HG03565 (cell line): Measurements from ENCODE around the gene PPFIBP2.

Experiments used
- ATAC-seq: cut with Tn5 transposase; IDR thresholded peaks from one replicate; pipeline ENCODE4 v1.9.1; 2021; ENCODE audit warnings: mild to moderate bottlenecking, moderate library complexity; ENCODE audit not compliant: unreplicated experiment

Gene PPFIBP2

GRCh38 chr11:7524462-7525235 is 10.8 kb downstream of the PPFIBP2 start:
- ATAC-seq, result no peak

DNA sequence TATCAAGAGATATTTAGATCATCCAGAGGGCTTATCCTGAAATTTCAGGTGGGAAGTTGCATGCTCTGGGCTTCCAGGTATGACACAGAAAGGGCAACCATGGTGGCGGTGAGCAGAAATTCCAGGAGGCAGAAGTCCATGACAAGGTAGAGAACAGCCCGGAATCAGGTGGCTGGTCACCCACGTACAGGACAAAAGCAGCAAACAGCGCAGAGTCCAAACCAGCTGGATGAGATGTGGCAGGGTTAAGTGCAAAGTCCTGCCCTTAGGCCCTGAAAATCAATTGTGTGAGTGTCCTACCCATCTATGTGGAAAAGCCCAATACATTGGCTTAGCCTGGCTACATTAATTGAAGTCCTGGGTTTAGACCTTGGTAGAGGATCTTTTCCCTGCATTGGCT is 11.6 kb downstream of the PPFIBP2 start:
- ATAC-seq, result no peak

DNA sequence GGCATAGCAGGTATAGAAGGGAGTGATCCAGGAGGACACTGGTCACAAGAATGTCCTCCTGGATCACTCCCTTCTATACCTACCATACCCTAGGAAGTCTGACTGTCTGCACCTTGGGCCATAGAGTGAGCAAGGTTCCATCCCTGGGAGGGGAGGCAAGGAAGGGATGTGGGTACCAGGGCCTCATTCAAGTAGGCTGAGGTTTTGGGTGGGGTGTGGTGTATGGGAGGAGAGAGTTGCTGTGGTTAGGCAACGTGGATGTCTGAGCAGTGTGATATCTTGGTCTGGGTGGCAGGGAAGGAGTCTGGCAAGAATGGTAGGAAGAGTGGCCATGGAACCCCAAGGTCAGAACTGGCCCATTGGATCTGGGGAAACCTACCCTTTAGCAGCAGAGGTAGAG is 13.2 kb downstream of the PPFIBP2 start:
- ATAC-seq, result no peak

DNA sequence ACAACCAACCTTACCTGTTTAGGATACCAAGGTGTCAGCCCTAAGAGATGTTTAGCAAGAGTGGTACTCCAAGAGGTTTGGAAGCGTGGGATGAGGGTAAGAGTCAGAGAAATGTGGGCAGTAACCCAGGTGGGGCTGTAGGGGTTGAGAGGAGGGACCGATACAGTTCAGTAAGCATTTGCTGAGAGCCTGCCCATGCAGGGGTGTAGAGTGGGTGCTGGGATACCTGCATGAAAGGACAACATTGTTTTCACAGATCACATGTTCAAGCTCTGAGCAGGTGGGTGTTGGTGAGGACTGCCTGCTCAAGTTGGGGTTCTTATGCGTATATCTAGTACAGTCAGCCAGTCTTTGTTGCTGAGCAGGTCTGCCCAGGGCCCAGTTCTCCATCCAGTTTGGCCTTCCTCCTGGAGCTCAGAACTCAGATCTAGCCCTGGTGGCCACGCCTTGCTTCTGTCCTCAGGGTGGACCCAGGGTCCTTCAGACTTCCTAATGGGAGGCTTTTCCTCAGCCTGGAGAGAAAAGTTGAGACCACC is 14.8 kb downstream of the PPFIBP2 start:
- ATAC-seq, result no peak

DNA sequence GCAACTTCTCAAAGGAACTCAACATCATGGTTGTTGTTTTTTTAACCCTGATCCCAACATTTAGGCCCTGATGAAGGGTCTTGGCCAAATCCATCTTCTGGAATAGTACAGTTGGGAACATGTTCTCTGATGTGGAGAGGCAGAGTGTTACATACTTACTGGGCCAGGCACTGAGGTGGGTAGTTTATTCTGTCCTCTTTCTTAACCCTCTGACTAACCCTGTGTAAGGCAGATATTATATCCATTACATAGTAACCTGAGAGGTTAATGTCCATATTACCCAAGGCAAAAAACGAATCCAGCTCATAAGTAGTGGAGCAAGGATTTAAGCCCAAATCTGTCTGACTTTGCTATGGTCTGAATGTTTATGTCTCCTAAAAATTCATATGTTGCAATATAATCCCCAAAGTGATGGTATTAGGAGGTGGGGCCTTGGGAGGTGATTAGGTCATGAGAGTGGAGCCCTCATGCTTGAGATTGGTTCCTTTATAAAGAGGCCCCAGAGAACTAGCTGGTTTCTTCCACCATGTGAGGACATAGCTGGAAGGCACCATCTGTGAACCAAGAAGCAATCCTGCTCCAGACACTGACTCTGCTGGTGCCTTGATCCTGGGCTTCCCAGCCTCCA is 16.3 kb downstream of the PPFIBP2 start:
- ATAC-seq, result no peak

- ATAC-seq, result no peak
Observed at GRCh38 chr11:7531011-7531410, 17.2 kb downstream of the PPFIBP2 start.

DNA sequence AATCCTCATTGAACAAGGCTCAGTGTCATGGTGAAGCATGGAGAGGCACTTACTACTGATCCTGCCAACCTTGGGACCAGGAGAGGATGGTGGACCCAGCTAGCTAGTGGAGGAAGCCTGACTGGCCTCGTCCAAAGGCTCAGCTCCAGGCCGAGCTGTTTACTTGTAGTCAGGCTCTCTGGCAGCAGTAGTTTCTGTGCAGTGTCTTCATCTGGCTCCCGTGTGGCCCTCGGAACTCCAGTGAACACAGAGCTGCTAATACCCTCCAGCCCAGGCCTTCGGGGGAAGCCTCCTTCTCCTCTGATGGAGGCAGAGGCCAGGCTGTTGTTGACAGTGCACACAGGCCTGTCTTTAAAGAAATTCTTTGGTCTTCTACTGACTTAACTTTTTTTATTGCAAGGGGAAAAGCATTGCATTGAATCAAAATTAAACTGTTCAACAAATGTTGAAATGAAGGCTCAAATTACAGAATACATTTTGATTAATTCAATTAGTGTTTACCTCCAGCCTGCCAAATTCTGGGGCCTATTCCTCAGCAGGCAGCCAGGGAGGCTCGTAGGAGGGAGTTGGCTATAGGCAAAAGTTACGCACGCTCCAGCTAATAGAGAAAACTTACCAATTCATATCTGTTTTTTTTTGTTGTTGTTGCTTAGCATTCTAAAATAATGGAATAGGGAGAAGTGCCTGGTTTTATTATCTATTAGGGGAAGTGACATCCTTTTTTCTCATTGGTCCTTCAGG is 18.8 kb downstream of the PPFIBP2 start:
- ATAC-seq, result no peak

DNA sequence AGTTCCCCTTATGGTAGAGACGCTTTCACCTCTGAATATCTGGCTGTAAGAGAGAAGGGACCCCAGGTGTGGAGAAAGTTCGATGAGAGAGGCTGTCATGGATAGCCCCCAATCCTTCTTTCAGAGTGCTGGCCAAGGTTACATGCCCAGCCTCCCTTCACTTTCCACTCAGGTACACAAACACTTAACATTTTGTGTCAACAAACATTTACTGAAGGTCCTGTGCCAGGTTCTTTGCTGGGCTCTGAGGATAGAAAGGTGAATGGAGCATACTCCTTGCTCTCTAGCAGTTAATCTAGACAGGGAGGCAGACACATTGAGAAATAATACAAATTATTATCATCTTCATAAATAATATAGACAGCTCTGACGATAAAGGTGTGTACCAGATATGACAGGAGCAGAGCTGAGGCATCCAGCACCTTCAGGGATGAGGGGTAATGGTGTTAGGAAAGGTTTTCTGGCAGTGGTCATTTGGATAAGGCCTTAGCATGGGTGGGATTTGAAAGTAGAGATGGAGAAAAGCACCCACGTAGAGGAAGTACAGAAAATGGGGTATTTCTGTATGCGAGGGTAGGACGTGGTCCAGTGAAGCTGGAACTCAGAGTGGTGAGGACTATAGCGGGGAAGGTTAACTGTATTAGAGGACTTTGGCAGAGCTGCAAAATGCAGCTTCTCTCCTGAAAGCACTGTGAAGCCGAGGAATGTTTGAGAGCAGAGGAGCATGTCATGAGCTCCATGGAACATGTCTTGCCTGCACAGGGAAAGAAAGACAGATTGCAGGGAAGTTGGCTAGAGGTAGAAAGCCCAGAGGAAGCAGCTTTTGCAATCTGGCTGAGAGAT is 19.6 kb downstream of the PPFIBP2 start:
- ATAC-seq, result peak; percentile 17

DNA sequence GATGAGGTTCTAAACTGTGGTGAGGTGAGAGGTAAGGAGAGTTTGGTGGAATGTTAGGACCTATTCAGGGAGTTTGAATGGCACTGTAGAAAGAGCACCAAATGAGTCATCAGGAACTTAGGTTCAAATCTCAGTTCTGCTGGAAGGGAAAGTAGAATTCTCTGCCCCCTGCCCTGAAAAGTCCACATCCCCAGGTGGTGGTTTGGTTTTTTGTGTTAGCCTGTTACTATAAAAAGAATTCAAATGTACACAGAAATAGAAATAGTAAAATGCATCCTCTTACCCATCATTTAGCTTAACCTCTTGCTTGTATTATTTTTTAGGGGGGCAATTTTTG is 20.2 kb downstream of the PPFIBP2 start:
- peak; percentile 42 for ATAC-seq

- ATAC-seq, result no peak
Observed at GRCh38 chr11:7536100-7536499, 22.3 kb downstream of the PPFIBP2 start.

DNA sequence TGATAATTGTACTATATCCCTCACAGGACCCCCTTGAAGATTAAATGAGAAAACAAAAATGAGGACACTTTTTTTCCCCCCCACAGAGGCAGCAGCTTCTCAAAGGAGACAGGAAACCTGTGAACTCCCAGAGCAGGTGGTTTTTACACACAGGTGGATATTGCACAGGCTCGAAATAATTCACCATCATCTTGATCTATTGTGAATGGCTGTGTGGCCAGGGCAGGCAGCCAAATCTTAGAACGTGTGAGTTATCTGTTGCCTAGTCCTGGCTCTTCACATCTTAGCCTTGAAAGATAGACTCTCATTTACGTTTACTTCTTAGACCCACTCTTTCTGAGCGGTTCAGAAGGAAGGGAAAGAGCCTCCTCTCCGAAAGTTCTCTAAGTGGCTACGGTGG is 23.5 kb downstream of the PPFIBP2 start:
- no peak for ATAC-seq

GRCh38 chr11:7538031-7538430 is 24.2 kb downstream of the PPFIBP2 start:
- no peak for ATAC-seq

- ATAC-seq, result no peak
Observed at GRCh38 chr11:7538466-7539454, 25.0 kb downstream of the PPFIBP2 start.

DNA sequence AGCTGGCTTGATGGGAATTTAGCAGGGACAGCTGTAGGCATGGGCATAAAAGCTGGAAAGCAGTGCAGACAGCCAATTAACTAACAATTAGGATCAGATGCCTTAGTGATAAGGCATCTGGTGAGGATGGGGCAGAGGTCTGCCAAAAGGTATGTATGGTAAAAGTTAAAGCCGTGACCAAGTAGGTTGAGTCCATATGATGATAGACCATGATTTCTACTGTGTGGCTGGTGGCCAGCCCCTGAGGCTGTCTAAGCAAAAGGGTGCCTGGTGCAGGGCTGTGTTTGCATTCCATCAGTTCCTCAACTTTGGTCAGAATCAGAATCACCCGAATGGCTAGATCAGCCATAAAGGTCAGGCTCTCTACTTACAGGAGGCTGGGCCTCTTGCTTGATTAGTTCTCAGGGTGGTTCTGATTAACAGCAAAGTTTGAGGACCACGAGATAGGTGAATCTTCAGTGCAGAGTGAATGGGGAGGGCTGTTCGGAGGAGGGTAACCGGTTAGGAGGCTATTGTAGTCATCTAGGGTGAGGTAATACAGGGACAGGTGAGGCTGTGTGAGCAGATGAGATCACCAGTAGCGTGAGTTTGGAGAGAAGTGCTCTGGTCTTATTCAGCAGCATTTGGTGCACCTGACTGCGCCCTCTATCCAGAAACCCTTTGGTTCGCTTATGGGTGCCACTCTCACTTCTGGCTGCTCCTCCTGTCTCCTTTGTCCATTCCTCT is 27.2 kb downstream of the PPFIBP2 start:
- ATAC-seq, result no peak

- ATAC-seq, result no peak
Observed at GRCh38 chr11:7543302-7543701, 29.5 kb downstream of the PPFIBP2 start.

- no peak for ATAC-seq
Observed at GRCh38 chr11:7544021-7544420, 30.2 kb downstream of the PPFIBP2 start.

GRCh38 chr11:7545611-7546010 is 31.8 kb downstream of the PPFIBP2 start:
- ATAC-seq, result no peak

DNA sequence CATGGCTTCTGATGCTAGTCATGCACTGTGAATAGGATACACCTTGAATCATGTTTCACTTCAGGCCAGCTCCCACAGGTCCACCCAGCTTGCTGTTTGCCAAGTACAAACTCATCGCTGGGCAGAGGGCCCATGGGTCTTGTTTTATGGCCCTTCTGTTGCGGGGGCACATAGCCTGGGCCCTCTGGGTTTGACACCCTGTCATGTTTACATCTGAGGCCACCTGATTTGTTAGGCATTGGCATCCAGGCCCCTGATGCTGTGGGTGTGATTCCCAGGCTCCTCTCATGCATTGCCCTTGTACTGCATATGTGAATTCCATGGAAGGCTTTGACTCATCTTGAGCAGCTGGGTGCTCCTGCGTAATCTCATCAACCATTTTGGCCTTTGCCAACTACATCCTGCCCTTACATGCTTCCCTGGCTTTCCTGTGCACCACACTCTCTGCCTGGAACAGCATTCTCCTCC is 32.6 kb downstream of the PPFIBP2 start:
- ATAC-seq, result no peak

- no peak for ATAC-seq
Observed at GRCh38 chr11:7547687-7548086, 33.9 kb downstream of the PPFIBP2 start.
